ENCODE measurements around the gene ITGB5.
"Not testable (repeated sequence)": the region's sequence is repeated elsewhere in the genome, so short reads cannot be mapped to it uniquely, and the experiment has no call there.

ITGB5 gene

GRCh38 chr3:124814620-124815421 lies 72.3 kb downstream of the ITGB5 start:
- no peak for DNase-seq (ENCODE audit: low spot score)

GRCh38 chr3:124813541-124813940 lies 73.6 kb downstream of the ITGB5 start:
- no peak for DNase-seq (ENCODE audit: low spot score)

DNA sequence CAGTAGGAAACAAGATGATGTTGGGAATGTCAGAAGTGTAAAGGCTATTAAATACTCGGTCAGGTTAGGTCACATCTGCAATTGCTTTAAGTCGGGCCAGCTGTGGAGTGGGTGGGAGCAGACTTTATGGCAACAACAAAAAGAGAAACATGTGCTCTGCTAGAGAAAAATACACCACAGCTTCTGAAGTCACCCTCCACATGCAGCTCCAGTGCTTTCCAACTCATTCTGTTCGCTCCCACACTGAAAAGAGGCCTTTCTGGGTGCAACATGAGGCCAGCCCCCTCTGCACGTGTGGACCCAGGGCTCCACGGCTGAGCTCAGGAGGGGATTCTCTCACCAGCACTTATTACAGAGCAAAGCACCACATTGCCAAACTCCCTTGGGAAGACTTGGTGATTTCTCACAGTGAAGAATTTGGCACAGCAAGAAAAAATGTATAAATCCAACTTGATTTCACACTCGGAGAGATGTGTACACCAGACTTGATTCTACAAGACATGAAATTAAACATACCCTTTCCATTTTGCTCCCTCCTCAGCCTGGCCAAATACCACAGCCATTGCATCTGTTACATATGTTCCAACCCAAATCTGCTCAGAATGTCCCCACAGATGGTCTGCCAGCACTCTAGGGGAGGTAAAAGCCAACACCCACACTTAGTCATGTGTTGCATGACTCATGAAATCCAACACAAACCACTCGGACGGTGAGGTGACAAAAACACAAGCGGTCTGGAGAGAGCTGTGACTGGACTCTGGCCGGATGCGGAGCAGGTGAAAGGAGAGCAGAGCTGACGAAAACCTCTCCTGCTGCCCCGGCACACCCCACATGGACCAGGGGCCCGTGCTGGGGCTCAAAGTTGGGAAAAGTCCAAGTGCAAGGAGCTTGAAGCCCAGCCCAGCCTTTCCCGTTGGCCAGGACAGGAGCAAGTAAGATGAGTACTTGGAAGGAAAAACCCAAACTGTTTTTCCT lies 74.6 kb downstream of the ITGB5 start:
- DNase-seq (ENCODE audit: low spot score): no peak

DNA sequence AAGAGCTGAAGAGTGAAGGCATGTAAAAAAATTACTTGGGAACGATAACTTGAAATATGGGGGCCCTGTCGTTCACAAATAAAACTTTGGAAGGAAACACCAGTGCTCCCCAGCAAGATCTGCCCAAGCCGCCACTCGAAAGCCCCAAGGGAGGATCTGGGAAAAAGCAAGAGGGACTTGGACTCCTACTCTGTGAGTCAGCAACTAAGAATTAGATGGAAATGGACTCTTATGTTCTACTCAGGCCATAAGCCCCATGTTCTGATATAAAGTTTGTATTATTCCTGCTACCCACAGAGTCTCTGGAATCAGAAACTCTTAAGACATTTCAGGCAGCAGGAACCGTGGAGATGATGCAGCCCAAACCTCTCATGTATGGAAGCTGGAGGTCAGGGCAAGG lies 75.7 kb downstream of the ITGB5 start:
- DNase-seq (ENCODE audit: low spot score): no peak

DNA sequence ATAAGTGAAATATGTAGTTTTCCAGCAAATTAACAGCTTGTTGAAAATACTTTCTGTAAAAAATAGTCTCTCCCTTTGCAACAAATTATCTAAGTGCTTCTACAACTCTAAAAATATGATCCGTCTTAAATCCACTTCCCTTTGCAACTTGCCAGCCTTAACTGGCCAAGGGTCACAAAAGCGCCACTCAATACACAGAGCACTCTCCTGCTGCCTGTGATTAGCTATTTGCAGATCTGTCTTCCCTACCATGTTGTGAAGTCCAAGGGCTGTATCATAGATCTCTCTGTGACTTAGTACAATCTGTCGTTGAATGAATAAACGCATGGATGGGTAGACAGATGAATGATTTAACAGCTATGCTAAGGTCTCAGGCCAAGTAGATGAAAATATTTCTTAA lies 76.2 kb downstream of the ITGB5 start:
- no peak for DNase-seq (ENCODE audit: low spot score)

DNA sequence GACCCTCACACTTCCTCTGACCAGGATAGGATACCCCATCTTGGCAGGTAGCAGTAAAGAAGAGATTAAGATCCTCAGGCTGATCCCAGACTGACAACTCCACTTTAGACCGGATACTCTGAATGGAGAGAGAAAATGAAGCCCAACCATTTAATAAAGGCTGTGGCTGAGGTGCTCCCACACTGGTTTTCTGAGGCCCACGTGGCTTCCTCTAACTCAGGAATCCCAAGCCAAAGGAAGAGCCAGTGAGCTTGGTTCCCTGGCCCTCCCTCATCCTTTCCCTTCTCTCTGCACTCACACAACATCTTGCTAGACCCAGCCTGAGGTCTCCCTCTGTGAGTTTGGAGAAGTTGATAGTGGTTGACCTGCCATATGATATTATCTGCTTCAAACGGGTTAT lies 78.1 kb downstream of the ITGB5 start:
- DNase-seq (ENCODE audit: low spot score): no peak

GRCh38 chr3:124805671-124806070 lies 81.5 kb downstream of the ITGB5 start:
- no peak for DNase-seq (ENCODE audit: low spot score)

GRCh38 chr3:124804875-124805274 lies 82.3 kb downstream of the ITGB5 start:
- no peak for DNase-seq (ENCODE audit: low spot score)

- no peak for DNase-seq (ENCODE audit: low spot score)
Measured at GRCh38 chr3:124802702-124803101, 84.5 kb downstream of the ITGB5 start.

DNA sequence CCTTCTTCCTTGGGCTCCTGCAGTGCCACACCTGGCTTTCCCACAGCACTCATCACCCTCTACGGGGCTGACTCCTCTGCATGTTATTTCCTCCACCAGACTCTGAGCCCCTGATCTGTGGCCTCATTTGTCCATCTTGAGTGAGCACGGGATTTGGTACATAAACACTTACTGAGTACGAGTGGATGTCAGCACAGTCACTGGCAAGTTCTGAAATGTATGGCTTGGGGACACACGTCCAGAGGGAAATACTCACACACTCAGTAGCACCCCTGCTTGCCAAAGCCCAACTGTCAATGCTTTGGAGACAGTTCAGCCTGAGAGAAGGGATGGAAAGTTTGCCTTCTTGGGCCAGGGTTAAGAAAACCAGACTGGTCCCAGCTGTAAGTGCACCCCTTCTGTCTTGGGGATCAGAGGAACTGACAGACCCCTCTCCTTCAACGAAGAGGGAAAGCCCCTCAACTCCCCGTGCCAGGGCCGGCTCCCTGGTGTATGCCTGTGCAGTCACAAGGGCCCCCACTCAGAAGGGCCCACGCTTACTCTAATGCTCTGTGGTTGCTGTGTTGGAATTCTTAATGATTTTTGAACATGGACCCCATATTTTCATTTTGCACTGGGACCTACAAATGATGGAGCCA lies 85.0 kb downstream of the ITGB5 start:
- no peak for DNase-seq (ENCODE audit: low spot score)

GRCh38 chr3:124800511-124801258 lies 86.5 kb downstream of the ITGB5 start:
- no peak for DNase-seq (ENCODE audit: low spot score)

DNA sequence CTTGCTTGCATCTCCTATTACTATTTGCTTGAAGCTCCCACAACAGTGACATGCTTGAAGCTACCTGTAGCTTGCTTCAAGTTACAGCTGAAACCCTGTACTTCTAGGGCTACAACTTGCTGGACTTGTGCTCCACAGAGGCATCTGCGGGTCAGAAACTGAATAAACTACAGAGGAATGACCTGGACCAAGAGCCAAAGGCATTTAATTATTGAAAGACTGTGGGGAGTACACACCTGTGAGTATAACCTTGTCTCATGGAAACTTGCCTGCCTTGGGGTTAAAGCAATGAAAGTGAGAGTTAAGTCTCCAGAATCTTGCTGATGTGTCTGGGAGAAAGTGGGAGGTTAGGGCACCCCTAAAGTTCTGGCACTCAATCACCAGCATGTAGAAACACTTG lies 87.1 kb downstream of the ITGB5 start:
- no peak for DNase-seq (ENCODE audit: low spot score)

GRCh38 chr3:124799676-124800075 lies 87.5 kb downstream of the ITGB5 start:
- no peak for DNase-seq (ENCODE audit: low spot score)

DNA sequence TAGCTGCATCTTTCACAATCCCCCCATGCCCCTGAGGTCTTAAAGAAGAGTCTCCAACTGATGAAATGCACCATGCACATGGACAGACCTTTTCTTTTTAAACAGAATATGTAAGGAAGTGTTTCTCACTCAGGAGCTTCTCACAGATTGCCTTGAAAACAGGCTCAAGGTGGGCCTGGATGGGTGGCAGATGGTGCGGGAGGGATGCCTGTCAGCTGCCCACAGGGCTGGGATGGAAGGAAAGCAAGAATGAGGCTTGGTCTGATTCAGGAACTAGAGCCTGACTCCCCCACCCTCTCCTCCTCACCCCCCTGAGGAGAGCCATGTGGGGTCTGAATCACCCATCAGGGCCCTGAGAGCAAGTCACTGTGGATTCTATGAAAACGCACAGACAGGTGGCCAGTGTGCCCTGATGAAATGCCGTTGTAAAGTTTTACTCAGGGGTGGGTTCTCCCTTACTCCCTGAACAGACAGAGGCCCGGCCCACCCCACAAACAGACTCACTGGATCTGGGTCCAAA lies 89.7 kb downstream of the ITGB5 start:
- no peak for DNase-seq (ENCODE audit: low spot score)

- DNase-seq (ENCODE audit: low spot score): no peak
Measured at GRCh38 chr3:124796477-124796876, 90.7 kb downstream of the ITGB5 start.

DNA sequence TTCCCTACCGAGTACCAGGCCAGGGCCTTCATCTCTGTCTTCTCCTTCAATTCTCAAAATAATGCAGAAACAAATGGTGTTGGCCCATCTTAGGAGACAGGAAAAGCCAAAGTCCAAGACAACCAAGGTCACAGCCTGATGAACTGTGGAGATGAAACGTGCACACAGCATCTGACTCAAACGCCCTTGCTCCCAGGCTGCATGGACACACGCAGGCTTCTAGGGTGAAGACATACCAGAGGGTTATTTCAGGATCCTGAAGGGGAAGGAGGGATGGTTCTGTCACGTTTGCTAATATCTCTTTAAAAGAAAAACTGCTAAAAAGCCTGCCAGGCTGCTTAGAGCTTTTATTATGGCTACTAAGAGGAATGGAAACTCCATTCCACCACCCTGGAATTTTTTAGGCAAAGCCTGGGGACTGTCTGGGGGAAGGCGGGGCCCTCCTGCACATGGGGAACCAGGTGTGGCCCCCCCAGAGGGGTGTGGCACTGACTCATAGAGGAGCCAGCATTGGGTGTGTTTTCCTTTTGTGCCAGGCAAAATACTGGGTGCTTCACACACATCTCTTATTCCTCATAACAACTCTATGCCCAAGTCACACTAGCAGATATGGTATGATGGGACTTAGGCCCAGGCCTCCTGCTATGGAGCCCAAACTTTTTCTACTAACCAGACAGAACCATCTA lies 94.0 kb downstream of the ITGB5 start:
- no peak for DNase-seq (ENCODE audit: low spot score)

- no peak for DNase-seq (ENCODE audit: low spot score)
Measured at GRCh38 chr3:124792341-124793040, 94.7 kb downstream of the ITGB5 start.

DNA sequence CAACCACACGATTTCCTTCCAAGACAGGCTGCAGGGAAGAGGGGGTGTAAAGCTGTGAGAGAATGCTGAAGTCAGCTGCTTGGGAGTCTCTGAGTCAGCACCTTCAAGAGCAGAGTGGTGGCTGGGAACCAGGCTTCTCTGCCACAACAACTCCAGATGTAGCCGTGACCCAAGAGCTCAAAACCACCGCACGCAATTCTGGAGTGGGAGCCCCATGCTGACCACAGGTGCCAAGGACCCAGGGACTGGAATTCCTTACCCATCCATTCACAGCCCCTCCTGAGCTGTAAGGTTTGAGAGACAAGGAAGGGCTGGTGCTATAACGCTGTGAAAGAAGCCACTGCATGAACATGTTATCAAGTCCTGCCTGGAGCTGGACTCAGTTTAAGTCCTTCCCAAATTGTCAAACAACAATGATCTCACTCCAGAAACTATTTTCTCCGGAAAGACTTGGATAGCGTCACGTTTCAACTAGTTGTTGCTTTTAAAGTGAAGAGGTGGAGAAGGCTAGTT lies 95.5 kb downstream of the ITGB5 start:
- DNase-seq (ENCODE audit: low spot score): no peak

DNA sequence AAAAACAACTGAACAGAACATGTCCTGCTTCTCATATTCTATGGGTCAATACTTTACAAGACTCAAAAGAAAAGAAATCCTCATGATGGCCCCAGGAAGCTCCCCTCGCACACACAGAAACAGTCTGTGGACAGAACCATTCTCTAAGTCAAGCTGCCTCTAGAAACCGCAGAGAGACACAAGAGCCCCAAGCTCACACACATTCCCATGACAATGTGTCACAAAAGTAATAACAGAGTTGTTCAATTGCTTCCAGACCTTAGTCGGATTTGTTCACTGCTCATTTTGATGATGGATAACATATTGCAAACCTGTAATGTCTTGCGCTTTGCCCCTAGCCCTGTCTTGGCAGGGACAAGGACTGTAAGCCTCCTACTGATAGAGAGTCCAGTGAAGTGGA lies 96.0 kb downstream of the ITGB5 start:
- no peak for DNase-seq (ENCODE audit: low spot score)

GRCh38 chr3:124789103-124789502 lies 98.1 kb downstream of the ITGB5 start:
- DNase-seq (ENCODE audit: low spot score): not testable (repeated sequence)

All from kidney capillary endothelial cell (primary cell).